Lung (tissue), 12 donors: ENCODE results near the gene KHNYN. TPM values are rescaled to one million over a fixed set of nuclear protein-coding genes. Genes with fewer than 3 reads are reported as not detected.
"Not testable (repeated sequence)": the region's sequence is repeated elsewhere in the genome, so short reads cannot be mapped to it uniquely, and the experiment has no call there.

Experiments
- ATAC-seq: fragments of 200-7000 bp; cut with Tn5 transposase; one replicate; pipeline ENCODE4 v1.9.1; 2020; ENCODE audit warnings: moderate number of reproducible peaks; ENCODE audit not compliant: insufficient read depth, low FRiP score
- DNase-seq, 3 donors: peaks; one replicate each; pipeline ENCODE4 v3.0.0-alpha.2; 2013 to 2017
- H3K27ac ChIP-seq, 2 donors: one replicate each; pipeline ENCODE4 v1.5.1; 2013; ENCODE audit warnings: mild to moderate bottlenecking in 2 of 2, moderate library complexity in 2 of 2, control low read depth in 1 of 2, inconsistent platforms in 1 of 2, low read depth in 1 of 2, low read length in 1 of 2
- H3K27me3 ChIP-seq, 3 donors: one replicate each; pipeline ENCODE4 v1.5.1; 2013; ENCODE audit warnings: low read length in 2 of 3; ENCODE audit not compliant: control insufficient read depth in 3 of 3, insufficient read depth in 3 of 3
- H3K36me3 ChIP-seq, 4 donors: one replicate each; pipeline ENCODE4 v1.5.1; 2013; ENCODE audit warnings: low read length in 4 of 4, mild to moderate bottlenecking in 1 of 4, moderate library complexity in 1 of 4; ENCODE audit not compliant: control insufficient read depth in 4 of 4, insufficient read depth in 4 of 4
- H3K4me1 ChIP-seq, 5 donors: one replicate each; pipeline ENCODE4 v1.5.1; 2013; ENCODE audit warnings: low read length in 5 of 5, mild to moderate bottlenecking in 2 of 5, moderate library complexity in 1 of 5; ENCODE audit not compliant: control insufficient read depth in 5 of 5, insufficient read depth in 5 of 5
- H3K4me3 ChIP-seq: one replicate; pipeline ENCODE4 v1.5.1; 2013; ENCODE audit warnings: mild to moderate bottlenecking, control low read depth, moderate library complexity
- H3K9ac ChIP-seq, 2 donors: one replicate each; pipeline ENCODE4 v1.5.1; 2013; ENCODE audit warnings: low read length in 2 of 2, control low read depth in 1 of 2; ENCODE audit not compliant: insufficient read depth in 1 of 2
- H3K9me3 ChIP-seq, 4 donors: one replicate each; pipeline ENCODE4 v1.5.1; 2013; ENCODE audit warnings: low read length in 3 of 4, mild to moderate bottlenecking in 1 of 4, moderate library complexity in 1 of 4; ENCODE audit not compliant: control insufficient read depth in 4 of 4, insufficient read depth in 3 of 4
- WGBS, 2 donors: extraction: QIAGEN DNeasy Blood & Tissue Kit; methylation state at CpG; one replicate each; pipeline ENCODE4 v1.1.7; 2013; 5-methylcytosine and 5-hydroxymethylcytosine counted together
- polyA plus RNA-seq, 2 donors: library from polyadenylated mRNA; stranded (reverse); fragments of 200-250 nt; gene quantifications; one replicate each; pipeline ENCODE4 v1.2.1, GENCODE V29; 2013
- total RNA-seq, 2 donors: library from RNA; depleted of rRNA in 1 of 2; stranded (reverse); fragments of >200 nt in 1 of 2; gene quantifications; one replicate each; pipeline ENCODE4 v1.2.1, GENCODE V29; 2014 to 2021
- TF ChIP-seq, protein P1 (sequence below): IDR thresholded peaks from 2 replicates; pipeline ENCODE4 v1.5.1; 2012; ENCODE audit warnings: mild to moderate bottlenecking; ENCODE audit errors: control extremely low read depth, extremely low read depth
- donor health status: control.
- donor health status: control.
- donor health status: Bipolar disorder and iron deficiency.
- donor health status: healthy.
- donor health status: DM: yes; HTN: yes; CAD: no.

KHNYN gene
- total and polyA plus RNA-seq, 4 donors = 27.0 to 60.2 (median 41.1) TPM

GRCh38 chr14:24442240-24443052 lies 12.7 kb downstream of the KHNYN start, which contains the start of gene SDR39U1:
Gene SDR39U1, minus strand, starts transcription at chr14:24442776. Its CDS starts 7 bp downstream, at chr14:24442769.
- TF ChIP-seq, protein P1, sequence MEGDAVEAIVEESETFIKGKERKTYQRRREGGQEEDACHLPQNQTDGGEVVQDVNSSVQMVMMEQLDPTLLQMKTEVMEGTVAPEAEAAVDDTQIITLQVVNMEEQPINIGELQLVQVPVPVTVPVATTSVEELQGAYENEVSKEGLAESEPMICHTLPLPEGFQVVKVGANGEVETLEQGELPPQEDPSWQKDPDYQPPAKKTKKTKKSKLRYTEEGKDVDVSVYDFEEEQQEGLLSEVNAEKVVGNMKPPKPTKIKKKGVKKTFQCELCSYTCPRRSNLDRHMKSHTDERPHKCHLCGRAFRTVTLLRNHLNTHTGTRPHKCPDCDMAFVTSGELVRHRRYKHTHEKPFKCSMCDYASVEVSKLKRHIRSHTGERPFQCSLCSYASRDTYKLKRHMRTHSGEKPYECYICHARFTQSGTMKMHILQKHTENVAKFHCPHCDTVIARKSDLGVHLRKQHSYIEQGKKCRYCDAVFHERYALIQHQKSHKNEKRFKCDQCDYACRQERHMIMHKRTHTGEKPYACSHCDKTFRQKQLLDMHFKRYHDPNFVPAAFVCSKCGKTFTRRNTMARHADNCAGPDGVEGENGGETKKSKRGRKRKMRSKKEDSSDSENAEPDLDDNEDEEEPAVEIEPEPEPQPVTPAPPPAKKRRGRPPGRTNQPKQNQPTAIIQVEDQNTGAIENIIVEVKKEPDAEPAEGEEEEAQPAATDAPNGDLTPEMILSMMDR = no peak
- Histone ChIP-seq H3K4me3 (peak within 1 kb of the TSS; percentile 45), H3K4me1 (peaks cover 3 to 16% (median 4%) of the 10 kb centered on the region in 5 donors), H3K9ac (peak within 1 kb of the TSS; percentile 89 to 97), H3K27me3 (no peaks in the 10 kb centered on the region), H3K9me3 (no peaks in the 10 kb centered on the region), H3K36me3 (peaks cover 6 to 27% (median 20%) of the 10 kb centered on the region in 4 donors), H3K27ac (peak within 1 kb of the TSS; percentile 94 to 97)
- DNase-seq (peak; percentile 99 to 100 (median 100)), ATAC-seq (peak; percentile 92)
- 0% methylated on average over 52 of the region's 52 CpGs for WGBS, 2 donors

DNA sequence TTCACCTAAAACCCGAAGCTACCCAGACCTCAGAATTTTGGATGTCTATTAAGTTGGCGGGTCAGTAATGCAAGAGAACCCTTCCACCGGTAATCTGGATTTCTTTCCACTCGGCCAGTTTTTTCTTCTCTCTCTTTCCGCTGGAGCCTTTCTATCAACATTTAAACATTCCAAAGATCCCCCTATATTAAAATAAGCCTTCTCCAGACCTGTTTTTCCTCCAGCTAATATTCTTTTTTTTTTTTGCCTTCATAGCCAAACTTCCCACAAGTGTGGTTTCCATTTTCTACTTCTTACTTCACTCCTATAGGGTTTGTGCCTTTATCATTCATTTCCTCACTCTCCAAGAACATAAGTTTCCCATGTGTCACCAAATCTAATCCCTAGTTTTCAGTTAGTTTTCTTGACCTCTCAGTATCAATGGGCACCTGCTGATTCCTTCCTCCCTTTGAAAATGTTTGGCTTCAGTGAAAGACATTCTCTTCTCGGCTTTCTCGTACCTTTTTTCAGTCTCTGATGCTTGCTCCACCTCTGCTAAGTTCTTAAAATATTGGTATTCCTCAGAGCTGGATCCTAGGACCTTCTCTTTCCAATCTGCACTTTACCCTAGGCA lies 13.4 kb downstream of the KHNYN start:
- WGBS, 2 donors = 4 to 9% methylated on average over 6 to 7 of the region's 7 CpGs
- peak overlapping the region; percentile 42 to 87 for H3K27ac ChIP-seq
- H3K9ac ChIP-seq = peak overlapping the region in 1 of 2 donors; percentile 86
- H3K27me3 ChIP-seq = no peaks in the 10 kb centered on the region
- H3K4me1 ChIP-seq = peaks cover 3 to 16% (median 4%) of the 10 kb centered on the region in 5 donors
- ATAC-seq (no peak), DNase-seq (no peak)
- H3K9me3 ChIP-seq = no peaks in the 10 kb centered on the region
- H3K36me3 ChIP-seq = peaks cover 6 to 24% (median 15%) of the 10 kb centered on the region in 4 donors
- peak overlapping the region; percentile 45 for H3K4me3 ChIP-seq
- TF ChIP-seq, protein P1 = no peak

GRCh38 chr14:24450828-24451227 lies 21.1 kb downstream of the KHNYN start:
- not testable (repeated sequence) for H3K4me3 ChIP-seq, DNase-seq, H3K9ac ChIP-seq, H3K27me3 ChIP-seq, H3K4me1 ChIP-seq, ATAC-seq, H3K36me3 ChIP-seq, H3K27ac ChIP-seq, H3K9me3 ChIP-seq
- WGBS, 2 donors = 92 to 100% methylated on average over 2 of the region's 2 CpGs

DNA sequence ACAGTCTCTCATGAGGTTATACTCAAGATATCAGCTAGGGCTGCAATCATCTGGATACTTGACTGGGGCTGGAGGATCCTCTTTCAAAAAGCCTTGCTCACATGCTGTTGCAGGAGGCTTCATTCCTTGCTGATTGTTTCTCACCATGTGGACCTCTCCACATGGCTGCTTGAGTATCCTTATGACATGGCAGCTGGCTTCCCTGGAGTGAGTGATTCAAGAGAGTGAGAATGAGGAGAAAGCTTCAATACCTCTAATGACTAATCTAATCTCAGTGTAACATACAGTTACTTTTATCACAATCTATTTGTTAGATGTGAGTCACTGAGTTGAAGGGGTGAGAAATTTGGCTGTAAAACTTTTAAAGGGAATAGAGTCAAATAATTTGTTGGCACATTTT lies 27.2 kb downstream of the KHNYN start:
- TF ChIP-seq, protein P1 = no peak
- peaks cover 0 to 2% (median under 1%) of the 10 kb centered on the region in 4 donors for H3K36me3 ChIP-seq
- ATAC-seq = no peak
- H3K4me3 ChIP-seq = no peak overlapping the region
- no peaks in the 10 kb centered on the region for H3K4me1 ChIP-seq
- no peak overlapping the region for H3K9ac ChIP-seq
- H3K9me3 ChIP-seq = no peaks in the 10 kb centered on the region
- H3K27me3 ChIP-seq = no peaks in the 10 kb centered on the region
- no peak overlapping the region for H3K27ac ChIP-seq
- no peak for DNase-seq
